ENCODE results near the gene RNPS1. TPM values are rescaled to one million over a fixed set of nuclear protein-coding genes. Genes with fewer than 3 reads are reported as not detected.

Gene RNPS1
- total and polyA plus RNA-seq, 2 of the 4 experiments (the other 2 are of a cell fraction): 57.5 to 192 TPM

GRCh38 chr16:2206420-2206779 is 61.5 kb downstream of the RNPS1 start:
- no peak overlapping the region for H2BK120ac ChIP-seq (ENCODE audit: low read depth, low read length)
- H3K27ac ChIP-seq (ENCODE audit: insufficient read depth, low read length): peak overlapping the region; percentile 14
- peak overlapping the region; percentile 98 for H3K4ac ChIP-seq (ENCODE audit: low read depth, low read length)
- H4K5ac ChIP-seq (ENCODE audit: low read depth, low read length): no peak overlapping the region
- 80% methylated on average over 2 of the region's 18 CpGs; no CpG with 5 or more reads in 1 of the 2 experiments for WGBS, 2 experiments (ENCODE audit: extremely low coverage in 2 of 2, insufficient read length in 1 of 2)
- peak overlapping the region; percentile 91 to 99; a peak in 2 of 4 replicates for H4K8ac ChIP-seq (ENCODE audit: low read depth in 2 of 2, low read length in 2 of 2)
- H3K9ac ChIP-seq (ENCODE audit: low read depth, low read length): peak overlapping the region; percentile 73
- H3K9me3 ChIP-seq (ENCODE audit: control insufficient read depth, insufficient read depth, low read length): no peaks in the 10 kb centered on the region
- intact Hi-C loops (cut with micrococcal nuclease) (no loop called here), dilution Hi-C loops (cut with HindIII; ENCODE audit: low sequenced_read_pairs, unreplicated experiment) (no loop called here), in situ Hi-C loops (cut with MboI; ENCODE audit: low sequenced_read_pairs) (no loop called here)
- peaks cover 5% of the 10 kb centered on the region; the same call in 1 of the 2 replicates for H4K20me1 ChIP-seq (ENCODE audit: insufficient read depth, low read length)
- H3K56ac ChIP-seq (ENCODE audit: extremely low read depth, insufficient read depth, low read length): no peak overlapping the region
- ChIA-PET CTCF (no interaction called here), POLR2A (ENCODE audit: unreplicated experiment) (no interaction called here)
- peak overlapping the region; percentile 98 for H2AK5ac ChIP-seq (ENCODE audit: low read depth, low read length)
- H3K14ac ChIP-seq (replicated peaks; ENCODE audit: low read depth, low read length): peak overlapping the region; percentile 97; the same call in 1 of the 2 replicates
- H3K4me2 ChIP-seq (ENCODE audit: low read depth, low read length): peak overlapping the region; percentile 91
- H2BK5ac ChIP-seq (ENCODE audit: low read depth, low read length, poor library complexity, severe bottlenecking): no peak overlapping the region
- no peak for ATAC-seq (ENCODE audit: low read depth)
- TF ChIP-seq RCOR1 (IDR thresholded peaks at IDR 0.05; ENCODE audit: insufficient replicate concordance, low read length): no peak
- no peak for TF ChIP-seq USF2 (IDR thresholded peaks at IDR 0.05; ENCODE audit: low read depth, low read length)
- no peak for TF ChIP-seq POLR2A (IDR thresholded peaks at IDR 0.05; ENCODE audit: low read depth, low read length)
- TF ChIP-seq MAFK (IDR thresholded peaks at IDR 0.05; ENCODE audit: low read depth, low read length): no peak
- no peak for TF ChIP-seq MXI1 (IDR thresholded peaks at IDR 0.05; ENCODE audit: borderline replicate concordance, low read depth, low read length)
- TF ChIP-seq MAZ (IDR thresholded peaks at IDR 0.05; ENCODE audit: borderline replicate concordance, low read depth, low read length): no peak
- no peak for TF ChIP-seq ELK1 (IDR thresholded peaks at IDR 0.05; ENCODE audit: borderline replicate concordance, low read depth, low read length)
- no peak for TF ChIP-seq RFX5 (IDR thresholded peaks at IDR 0.05; ENCODE audit: low read depth, low read length)
- TF ChIP-seq SMC3 (IDR thresholded peaks at IDR 0.05; ENCODE audit: low read depth, low read length): no peak
- no peak for TF ChIP-seq BHLHE40 (IDR thresholded peaks at IDR 0.05; ENCODE audit: low read depth, low read length)
- TF ChIP-seq FOS (IDR thresholded peaks at IDR 0.05; ENCODE audit: low read depth, low read length): no peak
- no peak for TF ChIP-seq CEBPB (IDR thresholded peaks at IDR 0.05; ENCODE audit: low read depth, low read length)
- no peak for TF ChIP-seq CTCF (conservative IDR thresholded peaks at IDR 0.05; ENCODE audit: low read depth, low read length)
- TF ChIP-seq CHD1 (IDR thresholded peaks at IDR 0.05; ENCODE audit: low read depth, low read length): no peak
- no peak for TF ChIP-seq NFE2L2 (IDR thresholded peaks at IDR 0.05; ENCODE audit: low read depth, low read length)
- TF ChIP-seq RAD21 (IDR thresholded peaks at IDR 0.05; ENCODE audit: low read length): no peak
- no peak overlapping the region for H3K18ac ChIP-seq (ENCODE audit: low read depth, low read length)
- H3K27me3 ChIP-seq (ENCODE audit: control insufficient read depth, insufficient read depth, low read length): 0 out of 2 replicates have a peak, but pooled peaks cover 2% of the 10 kb centered on the region
- peak overlapping the region; percentile 87 for H3K23ac ChIP-seq (ENCODE audit: low read depth, low read length)
- H3K79me1 ChIP-seq (ENCODE audit: low read depth in 1 of 2, low read length in 2 of 2): peaks cover 13 to 24% of the 10 kb centered on the region in 2 experiments
- DNase-seq: no peak
- H4K91ac ChIP-seq (ENCODE audit: insufficient read depth, low read depth, low read length): peak overlapping the region; percentile 69
- no peak overlapping the region for H2BK20ac ChIP-seq (ENCODE audit: low read depth, low read length)
- BruUV-seq (replicated peaks): no TSS peak
- peaks cover 25% of the 10 kb centered on the region; the same call in 1 of the 2 replicates for H3K36me3 ChIP-seq (ENCODE audit: control insufficient read depth, insufficient read depth, low read length)
- peak overlapping the region; percentile 100 for H2AK9ac ChIP-seq (replicated peaks; ENCODE audit: low read depth, low read length, poor library complexity)
- peaks cover 7% of the 10 kb centered on the region for H3K4me1 ChIP-seq (ENCODE audit: control insufficient read depth, insufficient read depth, low read length)
- H2BK15ac ChIP-seq (ENCODE audit: low read depth, low read length): no peak overlapping the region
- peaks cover 6% of the 10 kb centered on the region; the same call in 1 of the 2 replicates for H3K9me1 ChIP-seq (ENCODE audit: insufficient read depth, low read length)
- peak overlapping the region; percentile 92; the same call in 1 of the 2 replicates for H3K4me3 ChIP-seq (ENCODE audit: insufficient read depth, low read depth, low read length)
- H2AFZ ChIP-seq (replicated peaks; ENCODE audit: low read length, poor library complexity): peak overlapping the region; percentile 100

Data from IMR-90 (cell line).